H1 (cell line): ENCODE measurements around the gene ZBP1. TPM values are rescaled to one million over a fixed set of nuclear protein-coding genes. Genes with fewer than 3 reads are reported as not detected.

Experiments
- CHD7 ChIP-seq: fragments of 300-600 bp; sonication (generic); IDR thresholded peaks from 2 replicates; pipeline ENCODE4 v1.7.1; 2012; ENCODE audit warnings: low read length, moderate library complexity, mild to moderate bottlenecking, inconsistent platforms; ENCODE audit not compliant: insufficient replicate concordance
- E2F6 ChIP-seq: IDR thresholded peaks from 2 replicates; pipeline ENCODE4 v1.6.1; 2012; ENCODE audit warnings: inconsistent platforms
- KDM5A ChIP-seq: fragments of 200-600 bp; IDR thresholded peaks from 2 replicates; pipeline ENCODE4 v1.7.1; 2012; ENCODE audit warnings: mild to moderate bottlenecking, low read length, inconsistent platforms, mixed read lengths
- RXRA ChIP-seq: IDR thresholded peaks from 2 replicates; pipeline ENCODE4 v1.6.1; 2011; ENCODE audit warnings: low read depth, mild to moderate bottlenecking, low read length, moderate library complexity; ENCODE audit not compliant: insufficient read depth
- SUZ12 ChIP-seq: fragments of 200-600 bp; sonication (generic); IDR thresholded peaks from 2 replicates; pipeline ENCODE4 v1.6.1; 2012; ENCODE audit warnings: mild to moderate bottlenecking, inconsistent platforms, low read length, moderate library complexity, mixed read lengths
- TAF7 ChIP-seq: optimal IDR thresholded peaks from 2 replicates; pipeline ENCODE3; 2011; ENCODE audit warnings: low read depth, mild to moderate bottlenecking, inconsistent platforms, low read length, moderate library complexity, borderline replicate concordance
- polyA plus RNA-seq, 7 experiments: library from polyadenylated mRNA; depleted of rRNA in 3 of 7; stranded (reverse) in 5 of 7; unstranded in 2 of 7; fragments of >200 nt in 5 of 7; fragments of 200-250 nt in 2 of 7; gene quantifications; 1 replicate in 5 of 7; 2 replicates in 1 of 7; 4 replicates in 1 of 7; pipeline versions ENCODE4 v1.2.1 to v1.2.3, GENCODE V29; 2011 to 2013; ENCODE audit warnings: missing spikeins in 2 of 7, mixed read lengths in 2 of 7
- total RNA-seq: library from RNA; stranded (reverse); fragmentation: NEBNext Ultra II Directional; extraction: Animal tissue kit (Norgen Biotek cat#: 25700); gene quantifications from 2 replicates; pipeline ENCODE4 v1.2.1, GENCODE V29; 2021
- TF ChIP-seq, protein P1 (sequence below): IDR thresholded peaks from 2 replicates; pipeline ENCODE4 v1.6.1; 2012; ENCODE audit warnings: low read length, inconsistent platforms

The ZBP1 gene
- total and polyA plus RNA-seq, 2 of the 8 experiments (the other 6 are each of a cell fraction or from before 2014, with no cell fraction given) = not detected

GRCh38 chr20:57593134-57593886 lies 26.9 kb downstream of the ZBP1 start (continued):
- TF ChIP-seq CHD7 = no peak
- TF ChIP-seq, protein P1, sequence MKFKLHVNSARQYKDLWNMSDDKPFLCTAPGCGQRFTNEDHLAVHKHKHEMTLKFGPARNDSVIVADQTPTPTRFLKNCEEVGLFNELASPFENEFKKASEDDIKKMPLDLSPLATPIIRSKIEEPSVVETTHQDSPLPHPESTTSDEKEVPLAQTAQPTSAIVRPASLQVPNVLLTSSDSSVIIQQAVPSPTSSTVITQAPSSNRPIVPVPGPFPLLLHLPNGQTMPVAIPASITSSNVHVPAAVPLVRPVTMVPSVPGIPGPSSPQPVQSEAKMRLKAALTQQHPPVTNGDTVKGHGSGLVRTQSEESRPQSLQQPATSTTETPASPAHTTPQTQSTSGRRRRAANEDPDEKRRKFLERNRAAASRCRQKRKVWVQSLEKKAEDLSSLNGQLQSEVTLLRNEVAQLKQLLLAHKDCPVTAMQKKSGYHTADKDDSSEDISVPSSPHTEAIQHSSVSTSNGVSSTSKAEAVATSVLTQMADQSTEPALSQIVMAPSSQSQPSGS = no peak
- no peak for TF ChIP-seq TAF7
- TF ChIP-seq KDM5A = no peak
- TF ChIP-seq RXRA = no peak
- TF ChIP-seq SUZ12 = no peak
- no peak for TF ChIP-seq E2F6
